Panc1 (cell line): ENCODE measurements around the gene SPAG4. TPM values are rescaled to one million over a fixed set of nuclear protein-coding genes. Genes with fewer than 3 reads are reported as not detected.

ENCODE experiments used
- ATAC-seq: fragments of 200-7000 bp; cut with Tn5 transposase; 2 replicates; pipeline ENCODE4 v1.9.1; 2020; ENCODE audit warnings: mild to moderate bottlenecking, moderate library complexity
- BruUV-seq: library from RNA; stranded (reverse); fragments of 400-500 nt; replicated peaks from 2 replicates; lab custom pipeline; 2021; lab: Mats Ljungman, UMichigan
- CTCF ChIA-PET: fragments of 300-600 bp; sonication (Branson Sonifier 250); formaldehyde crosslinking; loops from one replicate; lab custom pipeline; 2022; ENCODE audit warnings: antibody characterized with exemption; lab: Charles Lee
- POLR2A ChIA-PET: fragments of 300-600 bp; sonication (Branson Sonifier 250); formaldehyde crosslinking; loops from one replicate; lab custom pipeline; 2022; ENCODE audit warnings: antibody characterized with exemption; lab: Charles Lee
- DNase-seq: peaks from one replicate; pipeline ENCODE4 v3.0.0-alpha.2; 2010; ENCODE audit warnings: low read depth, low spot score
- H3K27ac ChIP-seq: 2 replicates; pipeline ENCODE4 v1.5.1; 2011; ENCODE audit warnings: mild to moderate bottlenecking, low read length, inconsistent platforms
- H3K27me3 ChIP-seq: fragments of 200-500 bp; sonication (Bioruptor generic); 2 replicates; pipeline ENCODE4 v1.6.0; 2014; ENCODE audit warnings: low read length, inconsistent platforms; ENCODE audit not compliant: control insufficient read depth, insufficient read depth
- H3K36me3 ChIP-seq: fragments of 200-500 bp; sonication (Bioruptor generic); 2 replicates; pipeline ENCODE4 v1.5.1; 2014; ENCODE audit warnings: inconsistent platforms, mild to moderate bottlenecking, low read length, moderate library complexity; ENCODE audit not compliant: control insufficient read depth, insufficient read depth
- H3K4me1 ChIP-seq: 2 replicates; pipeline ENCODE4 v1.5.1; 2011; ENCODE audit warnings: inconsistent platforms, mild to moderate bottlenecking, low read length, moderate library complexity; ENCODE audit not compliant: control insufficient read depth, insufficient read depth
- H3K4me3 ChIP-seq, 2 experiments: 2 replicates each; pipeline ENCODE4 v1.5.1; 2011 to 2012; ENCODE audit warnings: low read depth in 2 of 2, low read length in 2 of 2, mild to moderate bottlenecking in 2 of 2, inconsistent platforms in 1 of 2, moderate library complexity in 1 of 2
- H3K9me3 ChIP-seq: fragments of 200-500 bp; sonication (Bioruptor generic); 2 replicates; pipeline ENCODE4 v1.5.1; 2014; ENCODE audit warnings: low read depth, mild to moderate bottlenecking, inconsistent platforms, low read length, moderate library complexity; ENCODE audit not compliant: control insufficient read depth, insufficient read depth
- POLR2AphosphoS5 ChIP-seq: IDR thresholded peaks from 2 replicates; pipeline ENCODE4 v1.6.1; 2012; ENCODE audit warnings: mild to moderate bottlenecking, low read depth, low read length, moderate library complexity
- SIN3A ChIP-seq: IDR thresholded peaks from 2 replicates; pipeline ENCODE4 v1.6.1; 2012; ENCODE audit warnings: low read depth, mild to moderate bottlenecking, low read length, moderate library complexity, borderline replicate concordance; ENCODE audit not compliant: insufficient read depth
- TCF7L2 ChIP-seq: IDR thresholded peaks from 2 replicates; pipeline ENCODE4 v1.6.1; 2011; ENCODE audit warnings: mild to moderate bottlenecking, low read depth, low read length, inconsistent platforms
- in situ Hi-C: cut with HindIII; loops from 2 replicates; pipeline ENCODE4 v1.10.0; 2016; ENCODE audit warnings: low sequenced_read_pairs, low pct_unique_long_range_greater_than_20kb
- intact Hi-C: fragments of 100-400 bp; cut with micrococcal nuclease; formaldehyde crosslinking; loops from one replicate; pipeline ENCODE4 v1.10.0; 2022; ENCODE audit not compliant: unreplicated experiment
- total RNA-seq: library from RNA; stranded (reverse); gene quantifications from one replicate; pipeline ENCODE4 v1.2.1, GENCODE V29; 2021; ENCODE audit not compliant: unreplicated experiment
- TF ChIP-seq, protein P1 (sequence below), 2 experiments: IDR thresholded peaks; 2 replicates each; pipeline ENCODE4 v1.6.1; 2011 to 2012; ENCODE audit warnings: low read depth in 2 of 2, control low read depth in 1 of 2, low read length in 1 of 2, mild to moderate bottlenecking in 1 of 2, moderate library complexity in 1 of 2; ENCODE audit not compliant: insufficient read depth in 1 of 2
- TF ChIP-seq, protein P2 (sequence below): fragments of 450-650 bp; IDR thresholded peaks from 2 replicates; pipeline ENCODE4 v1.5.1; 2017; ENCODE audit warnings: mild to moderate bottlenecking

The SPAG4 gene
- total RNA-seq, 1 experiment from 2014 or later = 17.6 TPM

DNA sequence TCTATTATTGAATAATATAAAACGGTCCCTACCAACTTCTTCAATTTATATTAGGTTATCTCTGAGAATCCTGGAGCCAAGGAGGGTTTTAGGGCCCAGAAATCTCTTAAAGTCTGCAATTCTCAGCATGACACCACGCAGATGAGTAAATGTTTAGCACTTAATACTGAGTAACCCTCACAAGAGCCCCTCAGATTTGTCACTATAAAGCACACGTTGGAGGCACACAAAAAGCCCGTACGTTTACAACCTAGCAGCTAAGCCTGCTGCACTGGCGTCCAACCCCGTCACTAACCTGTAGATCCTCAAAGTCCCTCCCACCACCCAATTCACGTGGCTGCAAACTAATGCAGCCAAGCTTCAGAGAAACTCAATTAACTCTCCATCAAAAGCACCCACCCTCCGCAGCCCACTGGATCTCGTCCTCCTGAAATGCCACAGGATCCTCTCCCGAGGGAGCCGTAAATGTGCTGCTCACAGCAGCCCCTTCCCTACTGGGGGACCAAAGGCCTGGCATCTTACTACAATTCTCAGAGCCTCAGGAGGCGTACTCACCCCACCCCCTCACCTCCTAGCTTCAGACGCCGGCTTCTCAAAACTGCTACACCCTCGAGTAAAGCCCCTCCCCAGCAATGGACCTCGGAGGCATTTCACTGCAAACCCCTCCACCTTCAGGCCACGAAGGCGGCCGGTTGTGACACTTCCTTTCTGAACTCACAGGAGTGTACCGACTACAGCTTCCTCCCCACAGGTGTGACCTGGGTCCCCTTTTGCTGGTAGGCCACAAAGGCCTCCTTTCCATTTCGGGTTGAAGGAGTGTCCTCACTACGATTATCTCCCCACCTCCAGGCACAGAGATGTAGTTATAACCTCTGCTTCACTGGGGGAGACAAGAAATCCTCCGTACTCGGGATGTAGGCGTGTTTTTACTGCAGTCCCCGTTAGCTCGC, 48.2 kb downstream of the SPAG4 start:
- Histone ChIP-seq H3K4me1 (peaks cover 23% of the 10 kb centered on the region), H3K9me3 (no peaks in the 10 kb centered on the region), H3K27me3 (no peaks in the 10 kb centered on the region), H3K27ac (peak overlapping the region; percentile 97), H3K36me3 (peaks cover 3% of the 10 kb centered on the region), H3K4me3 (peak overlapping the region; percentile 93 to 99)
- POLR2A ChIA-PET = no interaction called here
- intact Hi-C loops = no loop called here
- no peak for DNase-seq
- CTCF ChIA-PET = no interaction called here
- BruUV-seq = no TSS peak
- in situ Hi-C loops = no loop called here
- no peak for TF ChIP-seq TCF7L2
- 0 out of 2 replicates have a peak, but pooled peaks have one; percentile 51 for TF ChIP-seq SIN3A
- peak; percentile 39; the same call in 1 of the 2 replicates for TF ChIP-seq POLR2AphosphoS5
- TF ChIP-seq, protein P1, sequence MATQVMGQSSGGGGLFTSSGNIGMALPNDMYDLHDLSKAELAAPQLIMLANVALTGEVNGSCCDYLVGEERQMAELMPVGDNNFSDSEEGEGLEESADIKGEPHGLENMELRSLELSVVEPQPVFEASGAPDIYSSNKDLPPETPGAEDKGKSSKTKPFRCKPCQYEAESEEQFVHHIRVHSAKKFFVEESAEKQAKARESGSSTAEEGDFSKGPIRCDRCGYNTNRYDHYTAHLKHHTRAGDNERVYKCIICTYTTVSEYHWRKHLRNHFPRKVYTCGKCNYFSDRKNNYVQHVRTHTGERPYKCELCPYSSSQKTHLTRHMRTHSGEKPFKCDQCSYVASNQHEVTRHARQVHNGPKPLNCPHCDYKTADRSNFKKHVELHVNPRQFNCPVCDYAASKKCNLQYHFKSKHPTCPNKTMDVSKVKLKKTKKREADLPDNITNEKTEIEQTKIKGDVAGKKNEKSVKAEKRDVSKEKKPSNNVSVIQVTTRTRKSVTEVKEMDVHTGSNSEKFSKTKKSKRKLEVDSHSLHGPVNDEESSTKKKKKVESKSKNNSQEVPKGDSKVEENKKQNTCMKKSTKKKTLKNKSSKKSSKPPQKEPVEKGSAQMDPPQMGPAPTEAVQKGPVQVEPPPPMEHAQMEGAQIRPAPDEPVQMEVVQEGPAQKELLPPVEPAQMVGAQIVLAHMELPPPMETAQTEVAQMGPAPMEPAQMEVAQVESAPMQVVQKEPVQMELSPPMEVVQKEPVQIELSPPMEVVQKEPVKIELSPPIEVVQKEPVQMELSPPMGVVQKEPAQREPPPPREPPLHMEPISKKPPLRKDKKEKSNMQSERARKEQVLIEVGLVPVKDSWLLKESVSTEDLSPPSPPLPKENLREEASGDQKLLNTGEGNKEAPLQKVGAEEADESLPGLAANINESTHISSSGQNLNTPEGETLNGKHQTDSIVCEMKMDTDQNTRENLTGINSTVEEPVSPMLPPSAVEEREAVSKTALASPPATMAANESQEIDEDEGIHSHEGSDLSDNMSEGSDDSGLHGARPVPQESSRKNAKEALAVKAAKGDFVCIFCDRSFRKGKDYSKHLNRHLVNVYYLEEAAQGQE (IDR thresholded peaks at IDR 0.05; ENCODE audit: insufficient read depth in 1 of 2, low read depth in 2 of 2, low read length in 1 of 2) = no peak
- TF ChIP-seq, protein P2, sequence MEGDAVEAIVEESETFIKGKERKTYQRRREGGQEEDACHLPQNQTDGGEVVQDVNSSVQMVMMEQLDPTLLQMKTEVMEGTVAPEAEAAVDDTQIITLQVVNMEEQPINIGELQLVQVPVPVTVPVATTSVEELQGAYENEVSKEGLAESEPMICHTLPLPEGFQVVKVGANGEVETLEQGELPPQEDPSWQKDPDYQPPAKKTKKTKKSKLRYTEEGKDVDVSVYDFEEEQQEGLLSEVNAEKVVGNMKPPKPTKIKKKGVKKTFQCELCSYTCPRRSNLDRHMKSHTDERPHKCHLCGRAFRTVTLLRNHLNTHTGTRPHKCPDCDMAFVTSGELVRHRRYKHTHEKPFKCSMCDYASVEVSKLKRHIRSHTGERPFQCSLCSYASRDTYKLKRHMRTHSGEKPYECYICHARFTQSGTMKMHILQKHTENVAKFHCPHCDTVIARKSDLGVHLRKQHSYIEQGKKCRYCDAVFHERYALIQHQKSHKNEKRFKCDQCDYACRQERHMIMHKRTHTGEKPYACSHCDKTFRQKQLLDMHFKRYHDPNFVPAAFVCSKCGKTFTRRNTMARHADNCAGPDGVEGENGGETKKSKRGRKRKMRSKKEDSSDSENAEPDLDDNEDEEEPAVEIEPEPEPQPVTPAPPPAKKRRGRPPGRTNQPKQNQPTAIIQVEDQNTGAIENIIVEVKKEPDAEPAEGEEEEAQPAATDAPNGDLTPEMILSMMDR = no peak
- ATAC-seq = peak; percentile 27; the same call in 1 of the 2 replicates

- in situ Hi-C loops (no loop called here), intact Hi-C loops (no loop called here)
- ChIA-PET POLR2A (no interaction called here), CTCF (no interaction called here)
- Histone ChIP-seq H3K27me3 (no peaks in the 10 kb centered on the region), H3K9me3 (no peaks in the 10 kb centered on the region), H3K4me1 (peaks cover 23% of the 10 kb centered on the region), H3K36me3 (peaks cover 3% of the 10 kb centered on the region), H3K27ac (peak within 1 kb of the TSS; percentile 97), H3K4me3 (peak within 1 kb of the TSS; percentile 93 to 99)
- TF ChIP-seq, protein P2 = no peak
- TF ChIP-seq TCF7L2 (0 out of 2 replicates have a peak, but pooled peaks have one; percentile 26), SIN3A (peak; percentile 79; the same call in 1 of the 2 replicates), POLR2AphosphoS5 (peak; percentile 99)
- TF ChIP-seq, protein P1 (IDR thresholded peaks at IDR 0.05; ENCODE audit: insufficient read depth in 1 of 2, low read depth in 2 of 2, low read length in 1 of 2) = no peak
- peak; percentile 87 for DNase-seq
- no TSS peak for BruUV-seq
- ATAC-seq = peak; percentile 97
Observed at GRCh38 chr20:35664466-35665206, 49.0 kb downstream of the SPAG4 start, which contains the start of the genes CPNE1 and RBM12. Gene CPNE1 (minus strand): TSS chr20:35664900. CDS start chr20:35632923, 31,977 bp downstream. Gene RBM12 (minus strand): TSS chr20:35664900. CDS start chr20:35655322, 9,578 bp downstream.
